Panc1 (cell line): ENCODE data around the gene IP6K1. TPM values are rescaled to one million over a fixed set of nuclear protein-coding genes. Genes with fewer than 3 reads are reported as not detected.

Source experiments
- ATAC-seq: fragments of 200-7000 bp; cut with Tn5 transposase; 2 replicates; pipeline ENCODE4 v1.9.1; 2020; ENCODE audit warnings: mild to moderate bottlenecking, moderate library complexity
- BruUV-seq: library from RNA; stranded (reverse); fragments of 400-500 nt; replicated peaks from 2 replicates; lab custom pipeline; 2021; lab: Mats Ljungman, UMichigan
- CTCF ChIA-PET: fragments of 300-600 bp; sonication (Branson Sonifier 250); formaldehyde crosslinking; loops from one replicate; lab custom pipeline; 2022; ENCODE audit warnings: antibody characterized with exemption; lab: Charles Lee
- POLR2A ChIA-PET: fragments of 300-600 bp; sonication (Branson Sonifier 250); formaldehyde crosslinking; loops from one replicate; lab custom pipeline; 2022; ENCODE audit warnings: antibody characterized with exemption; lab: Charles Lee
- DNase-seq: peaks from one replicate; pipeline ENCODE4 v3.0.0-alpha.2; 2010; ENCODE audit warnings: low read depth, low spot score
- H3K27ac ChIP-seq: 2 replicates; pipeline ENCODE4 v1.5.1; 2011; ENCODE audit warnings: mild to moderate bottlenecking, low read length, inconsistent platforms
- H3K27me3 ChIP-seq: fragments of 200-500 bp; sonication (Bioruptor generic); 2 replicates; pipeline ENCODE4 v1.6.0; 2014; ENCODE audit warnings: low read length, inconsistent platforms; ENCODE audit not compliant: control insufficient read depth, insufficient read depth
- H3K36me3 ChIP-seq: fragments of 200-500 bp; sonication (Bioruptor generic); 2 replicates; pipeline ENCODE4 v1.5.1; 2014; ENCODE audit warnings: inconsistent platforms, mild to moderate bottlenecking, low read length, moderate library complexity; ENCODE audit not compliant: control insufficient read depth, insufficient read depth
- H3K4me1 ChIP-seq: 2 replicates; pipeline ENCODE4 v1.5.1; 2011; ENCODE audit warnings: inconsistent platforms, mild to moderate bottlenecking, low read length, moderate library complexity; ENCODE audit not compliant: control insufficient read depth, insufficient read depth
- H3K4me3 ChIP-seq, 2 experiments: 2 replicates each; pipeline ENCODE4 v1.5.1; 2011 to 2012; ENCODE audit warnings: low read depth in 2 of 2, low read length in 2 of 2, mild to moderate bottlenecking in 2 of 2, inconsistent platforms in 1 of 2, moderate library complexity in 1 of 2
- H3K9me3 ChIP-seq: fragments of 200-500 bp; sonication (Bioruptor generic); 2 replicates; pipeline ENCODE4 v1.5.1; 2014; ENCODE audit warnings: low read depth, mild to moderate bottlenecking, inconsistent platforms, low read length, moderate library complexity; ENCODE audit not compliant: control insufficient read depth, insufficient read depth
- CTCF ChIP-seq: fragments of 450-650 bp; IDR thresholded peaks from 2 replicates; pipeline ENCODE4 v1.5.1; 2017; ENCODE audit warnings: mild to moderate bottlenecking
- POLR2AphosphoS5 ChIP-seq: IDR thresholded peaks from 2 replicates; pipeline ENCODE4 v1.6.1; 2012; ENCODE audit warnings: mild to moderate bottlenecking, low read depth, low read length, moderate library complexity
- REST ChIP-seq, 2 experiments: IDR thresholded peaks; 2 replicates each; pipeline ENCODE4 v1.6.1; 2011 to 2012; ENCODE audit warnings: low read depth in 2 of 2, control low read depth in 1 of 2, low read length in 1 of 2, mild to moderate bottlenecking in 1 of 2, moderate library complexity in 1 of 2; ENCODE audit not compliant: insufficient read depth in 1 of 2
- SIN3A ChIP-seq: IDR thresholded peaks from 2 replicates; pipeline ENCODE4 v1.6.1; 2012; ENCODE audit warnings: low read depth, mild to moderate bottlenecking, low read length, moderate library complexity, borderline replicate concordance; ENCODE audit not compliant: insufficient read depth
- TCF7L2 ChIP-seq: IDR thresholded peaks from 2 replicates; pipeline ENCODE4 v1.6.1; 2011; ENCODE audit warnings: mild to moderate bottlenecking, low read depth, low read length, inconsistent platforms
- in situ Hi-C: cut with HindIII; loops from 2 replicates; pipeline ENCODE4 v1.10.0; 2016; ENCODE audit warnings: low sequenced_read_pairs, low pct_unique_long_range_greater_than_20kb
- intact Hi-C: fragments of 100-400 bp; cut with micrococcal nuclease; formaldehyde crosslinking; loops from one replicate; pipeline ENCODE4 v1.10.0; 2022; ENCODE audit not compliant: unreplicated experiment
- total RNA-seq: library from RNA; stranded (reverse); gene quantifications from one replicate; pipeline ENCODE4 v1.2.1, GENCODE V29; 2021; ENCODE audit not compliant: unreplicated experiment

IP6K1 gene
- total RNA-seq, 1 experiment from 2014 or later = 39.8 TPM

- POLR2A ChIA-PET = no interaction called here
Observed at GRCh38 chr3:49716169-49716568, 70.2 kb downstream of the IP6K1 start.

GRCh38 chr3:49715611-49716121 lies 70.7 kb downstream of the IP6K1 start:
- Histone ChIP-seq H3K27ac (no peak overlapping the region), H3K36me3 (no peaks in the 10 kb centered on the region), H3K27me3 (no peaks in the 10 kb centered on the region), H3K9me3 (no peaks in the 10 kb centered on the region), H3K4me1 (no peaks in the 10 kb centered on the region), H3K4me3 (no peak overlapping the region)
- TF ChIP-seq POLR2AphosphoS5 (no peak), TCF7L2 (no peak), CTCF (no peak), SIN3A (no peak), REST (IDR thresholded peaks at IDR 0.05; ENCODE audit: insufficient read depth in 1 of 2, low read depth in 2 of 2, low read length in 1 of 2) (no peak)
- intact Hi-C loops = no loop called here
- ChIA-PET POLR2A (no interaction called here), CTCF (no interaction called here)
- ATAC-seq = no peak
- BruUV-seq = no TSS peak
- in situ Hi-C loops = no loop called here
- DNase-seq = no peak

More at GRCh38 chr3:49716169-49716568, 70.2 kb downstream of the IP6K1 start:
- Histone ChIP-seq H3K9me3 (no peaks in the 10 kb centered on the region), H3K27me3 (no peaks in the 10 kb centered on the region), H3K27ac (no peak overlapping the region), H3K4me1 (no peaks in the 10 kb centered on the region), H3K36me3 (no peaks in the 10 kb centered on the region), H3K4me3 (no peak overlapping the region)
- no peak for TF ChIP-seq REST (IDR thresholded peaks at IDR 0.05; ENCODE audit: insufficient read depth in 1 of 2, low read depth in 2 of 2, low read length in 1 of 2)
- no peak for TF ChIP-seq CTCF
- TF ChIP-seq TCF7L2 = no peak
- TF ChIP-seq SIN3A = no peak
- no peak for TF ChIP-seq POLR2AphosphoS5
- no peak for DNase-seq
- intact Hi-C loops (no loop called here), in situ Hi-C loops (no loop called here)
- ATAC-seq = no peak
- CTCF ChIA-PET = no interaction called here
- BruUV-seq = no TSS peak
